HEK293 (cell line): ENCODE results near the gene PMEL.

ENCODE experiments used
- CTCF ChIA-PET: fragments of 350-600 bp; formaldehyde crosslinking; extraction: SDS; loops from one replicate; lab custom pipeline; 2021; ENCODE audit warnings: antibody characterized with exemption; lab: Yijun Ruan, JAX
- POLR2A ChIA-PET: fragments of 300-600 bp; formaldehyde crosslinking; extraction: SDS; loops from one replicate; lab custom pipeline; 2020; ENCODE audit warnings: antibody characterized with exemption, inconsistent platforms; lab: Yijun Ruan, JAX
- H3K27ac ChIP-seq: fragments of 200-500 bp; sonication (Bioruptor generic); 2 replicates; pipeline ENCODE4 v1.5.1; 2014; ENCODE audit warnings: low read depth, low read length, control low read depth, inconsistent platforms; ENCODE audit errors: extremely low read depth
- H3K36me3 ChIP-seq, 2 experiments: fragments of 200-500 bp in 1 of 2; sonication (Bioruptor generic) in 1 of 2; 1 replicate in 1 of 2; 2 replicates in 1 of 2; pipeline ENCODE4 v1.5.1; 2014 to 2017; ENCODE audit warnings: inconsistent platforms in 2 of 2, low read length in 2 of 2; ENCODE audit not compliant: control insufficient read depth in 2 of 2, insufficient read depth in 1 of 2
- H3K4me1 ChIP-seq: fragments of 200-500 bp; sonication (Bioruptor generic); 2 replicates; pipeline ENCODE4 v1.5.1; 2014; ENCODE audit warnings: mild to moderate bottlenecking, low read length, inconsistent platforms; ENCODE audit not compliant: control insufficient read depth, insufficient read depth
- H3K4me3 ChIP-seq: 2 replicates; pipeline ENCODE4 v1.5.1; 2011; ENCODE audit warnings: low read depth, mild to moderate bottlenecking, control low read depth, low read length, moderate library complexity
- H3K9me3 ChIP-seq: fragments of 200-500 bp; sonication (Bioruptor generic); 2 replicates; pipeline ENCODE4 v1.5.1; 2014; ENCODE audit warnings: low read depth, low read length, inconsistent platforms; ENCODE audit not compliant: control insufficient read depth, insufficient read depth
- BCL11A ChIP-seq: fragments of 450-650 bp; formaldehyde crosslinking; IDR thresholded peaks from 2 replicates; pipeline ENCODE4 v1.5.1; 2016; ENCODE audit warnings: low read depth, missing biosample characterization, missing genetic modification characterization
- GLIS2 ChIP-seq: fragments of 450-650 bp; formaldehyde crosslinking; IDR thresholded peaks from 2 replicates; pipeline ENCODE4 v1.5.1; 2016; ENCODE audit warnings: missing biosample characterization, missing genetic modification characterization
- HOXD13 ChIP-seq: sonication (generic); formaldehyde crosslinking; IDR thresholded peaks from 2 replicates; pipeline ENCODE4 v1.8.0; 2022; ENCODE audit warnings: missing genetic modification reagents, borderline replicate concordance
- OSR2 ChIP-seq: fragments of 450-650 bp; formaldehyde crosslinking; IDR thresholded peaks from 2 replicates; pipeline ENCODE4 v1.5.1; 2016; ENCODE audit warnings: missing biosample characterization, missing genetic modification characterization
- OVOL3 ChIP-seq: fragments of 450-650 bp; formaldehyde crosslinking; IDR thresholded peaks from 2 replicates; pipeline ENCODE4 v1.5.1; 2016; ENCODE audit warnings: missing biosample characterization, missing genetic modification characterization
- SP2 ChIP-seq: fragments of 450-650 bp; formaldehyde crosslinking; IDR thresholded peaks from 2 replicates; pipeline ENCODE4 v1.5.1; 2016; ENCODE audit warnings: missing biosample characterization, missing genetic modification characterization
- TRIM28 ChIP-seq: IDR thresholded peaks from 2 replicates; pipeline ENCODE4 v1.6.1; 2011; ENCODE audit warnings: low read length, control low read depth, borderline replicate concordance
- YY1 ChIP-seq: fragments of 450-650 bp; formaldehyde crosslinking; IDR thresholded peaks from 2 replicates; pipeline ENCODE4 v1.5.1; 2018; ENCODE audit warnings: missing biosample characterization, missing genetic modification characterization
- ZBTB17 ChIP-seq: fragments of 450-650 bp; formaldehyde crosslinking; IDR thresholded peaks from 2 replicates; pipeline ENCODE4 v1.5.1; 2016; ENCODE audit warnings: missing biosample characterization, missing genetic modification characterization
- ZEB2 ChIP-seq: fragments of 450-650 bp; formaldehyde crosslinking; IDR thresholded peaks from 2 replicates; pipeline ENCODE4 v1.5.1; 2016; ENCODE audit warnings: missing biosample characterization, missing genetic modification characterization
- ZNF133 ChIP-seq: fragments of 450-650 bp; formaldehyde crosslinking; IDR thresholded peaks from 2 replicates; pipeline ENCODE4 v1.5.1; 2016; ENCODE audit warnings: missing biosample characterization, missing genetic modification characterization
- ZNF2 ChIP-seq: fragments of 450-650 bp; formaldehyde crosslinking; IDR thresholded peaks from 2 replicates; pipeline ENCODE4 v1.5.1; 2016; ENCODE audit warnings: missing biosample characterization, missing genetic modification characterization
- ZNF366 ChIP-seq: fragments of 450-650 bp; formaldehyde crosslinking; conservative IDR thresholded peaks from 2 replicates; pipeline ENCODE4 v1.5.1; 2016; ENCODE audit warnings: missing biosample characterization, missing genetic modification characterization
- ZNF433 ChIP-seq: fragments of 450-650 bp; formaldehyde crosslinking; IDR thresholded peaks from 2 replicates; pipeline ENCODE4 v1.5.1; 2016; ENCODE audit warnings: missing biosample characterization, missing genetic modification characterization, low read depth
- ZNF48 ChIP-seq: fragments of 450-650 bp; formaldehyde crosslinking; IDR thresholded peaks from 2 replicates; pipeline ENCODE4 v1.5.1; 2016; ENCODE audit warnings: missing biosample characterization, missing genetic modification characterization
- ZNF501 ChIP-seq: fragments of 450-650 bp; formaldehyde crosslinking; IDR thresholded peaks from 2 replicates; pipeline ENCODE4 v1.5.1; 2016; ENCODE audit warnings: missing biosample characterization, missing genetic modification characterization
- ZNF600 ChIP-seq: fragments of 450-650 bp; formaldehyde crosslinking; IDR thresholded peaks from 2 replicates; pipeline ENCODE4 v1.5.1; 2016; ENCODE audit warnings: missing biosample characterization, missing genetic modification characterization
- ZNF629 ChIP-seq: fragments of 450-650 bp; formaldehyde crosslinking; IDR thresholded peaks from 2 replicates; pipeline ENCODE4 v1.5.1; 2017; ENCODE audit warnings: missing biosample characterization, missing genetic modification characterization
- ZNF654 ChIP-seq: fragments of 450-650 bp; formaldehyde crosslinking; IDR thresholded peaks from 2 replicates; pipeline ENCODE4 v1.5.1; 2016; ENCODE audit warnings: low read depth, missing biosample characterization, missing genetic modification characterization
- ZNF660 ChIP-seq: fragments of 450-650 bp; IDR thresholded peaks from 2 replicates; pipeline ENCODE4 v1.5.1; 2018; ENCODE audit warnings: missing biosample characterization, mild to moderate bottlenecking, missing genetic modification characterization
- ZNF670 ChIP-seq: fragments of 450-650 bp; formaldehyde crosslinking; IDR thresholded peaks from 2 replicates; pipeline ENCODE4 v1.5.1; 2016; ENCODE audit warnings: missing biosample characterization, missing genetic modification characterization, low read depth
- ZNF707 ChIP-seq: fragments of 450-650 bp; formaldehyde crosslinking; IDR thresholded peaks from 2 replicates; pipeline ENCODE4 v1.5.1; 2016; ENCODE audit warnings: missing biosample characterization, missing genetic modification characterization
- ZNF76 ChIP-seq: fragments of 450-650 bp; formaldehyde crosslinking; IDR thresholded peaks from 2 replicates; pipeline ENCODE4; 2016; ENCODE audit warnings: low read depth, missing biosample characterization, missing genetic modification characterization, borderline replicate concordance
- ZNF768 ChIP-seq: fragments of 450-650 bp; formaldehyde crosslinking; IDR thresholded peaks from 2 replicates; pipeline ENCODE4 v1.5.1; 2018; ENCODE audit warnings: missing biosample characterization, mild to moderate bottlenecking, missing genetic modification characterization
- TF ChIP-seq, protein P1 (sequence below): fragments of 450-650 bp; formaldehyde crosslinking; IDR thresholded peaks from 2 replicates; pipeline ENCODE4 v1.5.1; 2016; ENCODE audit warnings: missing biosample characterization, missing genetic modification characterization, borderline replicate concordance
- TF ChIP-seq, protein P2 (sequence below): fragments of 450-650 bp; formaldehyde crosslinking; conservative IDR thresholded peaks from 2 replicates; pipeline ENCODE4 v1.5.1; 2016; ENCODE audit warnings: low read depth, missing biosample characterization, missing genetic modification characterization
- TF ChIP-seq, protein P3 (sequence below): fragments of 450-650 bp; formaldehyde crosslinking; IDR thresholded peaks from 2 replicates; pipeline ENCODE4 v1.5.1; 2017; ENCODE audit warnings: missing biosample characterization, missing genetic modification characterization
- TF ChIP-seq, protein P4 (sequence below): fragments of 450-650 bp; formaldehyde crosslinking; IDR thresholded peaks from 2 replicates; pipeline ENCODE4 v1.5.1; 2016; ENCODE audit warnings: missing biosample characterization, missing genetic modification characterization

The PMEL gene

DNA sequence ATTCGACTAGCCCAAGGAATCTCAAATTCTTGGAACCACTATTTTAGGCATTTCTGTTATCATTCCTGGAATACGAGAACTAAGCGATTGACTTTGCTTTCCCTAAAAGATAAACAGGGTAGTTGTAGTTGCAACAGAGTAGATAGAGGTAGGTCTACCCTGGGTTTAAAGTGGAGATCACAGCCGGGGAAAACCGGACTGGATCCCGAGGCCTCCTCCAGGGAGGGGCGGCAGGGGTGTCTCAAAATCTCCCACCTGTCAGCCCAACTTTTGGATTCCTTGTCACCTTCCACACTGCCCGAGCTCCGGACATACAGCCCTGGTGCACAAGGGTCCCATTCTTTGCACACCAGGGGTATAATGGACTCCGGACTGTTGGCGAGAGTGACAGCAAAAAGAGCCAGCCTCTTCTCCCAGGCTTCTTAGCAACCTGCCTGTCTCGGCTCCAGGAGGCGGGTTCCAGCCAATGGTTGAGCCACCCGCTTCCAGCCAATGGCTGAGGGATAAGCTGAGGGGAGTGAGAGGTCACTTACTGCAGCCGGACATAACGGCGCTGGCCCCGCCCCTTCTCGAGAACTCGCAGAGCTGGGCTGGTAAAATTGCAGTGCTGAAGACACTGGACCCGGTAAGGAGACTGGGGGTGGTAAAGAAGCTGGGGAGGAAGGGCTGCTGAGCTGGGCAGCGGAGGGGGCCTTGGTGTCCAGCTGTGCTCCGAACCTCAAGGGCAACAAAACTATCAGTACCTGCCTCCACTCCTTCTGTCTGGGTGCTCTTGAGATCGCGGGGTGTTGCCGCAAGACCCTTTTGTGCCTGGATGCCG, 31.1 kb upstream of the PMEL start, which contains the start of gene SUOX (continued):
- TF ChIP-seq, protein P1, sequence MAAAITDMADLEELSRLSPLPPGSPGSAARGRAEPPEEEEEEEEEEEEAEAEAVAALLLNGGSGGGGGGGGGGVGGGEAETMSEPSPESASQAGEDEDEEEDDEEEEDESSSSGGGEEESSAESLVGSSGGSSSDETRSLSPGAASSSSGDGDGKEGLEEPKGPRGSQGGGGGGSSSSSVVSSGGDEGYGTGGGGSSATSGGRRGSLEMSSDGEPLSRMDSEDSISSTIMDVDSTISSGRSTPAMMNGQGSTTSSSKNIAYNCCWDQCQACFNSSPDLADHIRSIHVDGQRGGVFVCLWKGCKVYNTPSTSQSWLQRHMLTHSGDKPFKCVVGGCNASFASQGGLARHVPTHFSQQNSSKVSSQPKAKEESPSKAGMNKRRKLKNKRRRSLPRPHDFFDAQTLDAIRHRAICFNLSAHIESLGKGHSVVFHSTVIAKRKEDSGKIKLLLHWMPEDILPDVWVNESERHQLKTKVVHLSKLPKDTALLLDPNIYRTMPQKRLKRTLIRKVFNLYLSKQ (tag by site-specific recombination): no peak
- TF ChIP-seq TRIM28: peak; percentile 35; the same call in 1 of the 2 replicates
- 0 out of 2 replicates have a peak, but pooled peaks have one; percentile 8 for TF ChIP-seq ZNF76
- TF ChIP-seq ZNF133 (tag by site-specific recombination): no peak
- TF ChIP-seq YY1 (tag by site-specific recombination): peak; percentile 35; the same call in 1 of the 2 replicates
- 0 out of 2 replicates have a peak, but pooled peaks have one; percentile 63 for TF ChIP-seq ZNF501
- TF ChIP-seq BCL11A (tag by site-specific recombination): peak; percentile 70
- TF ChIP-seq OVOL3 (tag by site-specific recombination): peak; percentile 97
- TF ChIP-seq, protein P2, sequence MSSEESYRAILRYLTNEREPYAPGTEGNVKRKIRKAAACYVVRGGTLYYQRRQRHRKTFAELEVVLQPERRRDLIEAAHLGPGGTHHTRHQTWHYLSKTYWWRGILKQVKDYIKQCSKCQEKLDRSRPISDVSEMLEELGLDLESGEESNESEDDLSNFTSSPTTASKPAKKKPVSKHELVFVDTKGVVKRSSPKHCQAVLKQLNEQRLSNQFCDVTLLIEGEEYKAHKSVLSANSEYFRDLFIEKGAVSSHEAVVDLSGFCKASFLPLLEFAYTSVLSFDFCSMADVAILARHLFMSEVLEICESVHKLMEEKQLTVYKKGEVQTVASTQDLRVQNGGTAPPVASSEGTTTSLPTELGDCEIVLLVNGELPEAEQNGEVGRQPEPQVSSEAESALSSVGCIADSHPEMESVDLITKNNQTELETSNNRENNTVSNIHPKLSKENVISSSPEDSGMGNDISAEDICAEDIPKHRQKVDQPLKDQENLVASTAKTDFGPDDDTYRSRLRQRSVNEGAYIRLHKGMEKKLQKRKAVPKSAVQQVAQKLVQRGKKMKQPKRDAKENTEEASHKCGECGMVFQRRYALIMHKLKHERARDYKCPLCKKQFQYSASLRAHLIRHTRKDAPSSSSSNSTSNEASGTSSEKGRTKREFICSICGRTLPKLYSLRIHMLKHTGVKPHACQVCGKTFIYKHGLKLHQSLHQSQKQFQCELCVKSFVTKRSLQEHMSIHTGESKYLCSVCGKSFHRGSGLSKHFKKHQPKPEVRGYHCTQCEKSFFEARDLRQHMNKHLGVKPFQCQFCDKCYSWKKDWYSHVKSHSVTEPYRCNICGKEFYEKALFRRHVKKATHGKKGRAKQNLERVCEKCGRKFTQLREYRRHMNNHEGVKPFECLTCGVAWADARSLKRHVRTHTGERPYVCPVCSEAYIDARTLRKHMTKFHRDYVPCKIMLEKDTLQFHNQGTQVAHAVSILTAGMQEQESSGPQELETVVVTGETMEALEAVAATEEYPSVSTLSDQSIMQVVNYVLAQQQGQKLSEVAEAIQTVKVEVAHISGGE (tag by site-specific recombination): peak; percentile 81
- TF ChIP-seq GLIS2: 0 out of 2 replicates have a peak, but pooled peaks have one; percentile 30
- peak; percentile 66; the same call in 1 of the 2 replicates for TF ChIP-seq ZNF600 (tag by site-specific recombination)
- peak; percentile 92 for TF ChIP-seq SP2 (tag by site-specific recombination)
- peak; percentile 18; the same call in 1 of the 2 replicates for TF ChIP-seq ZNF660
- TF ChIP-seq, all 188 proteins: peak for 26

DNA sequence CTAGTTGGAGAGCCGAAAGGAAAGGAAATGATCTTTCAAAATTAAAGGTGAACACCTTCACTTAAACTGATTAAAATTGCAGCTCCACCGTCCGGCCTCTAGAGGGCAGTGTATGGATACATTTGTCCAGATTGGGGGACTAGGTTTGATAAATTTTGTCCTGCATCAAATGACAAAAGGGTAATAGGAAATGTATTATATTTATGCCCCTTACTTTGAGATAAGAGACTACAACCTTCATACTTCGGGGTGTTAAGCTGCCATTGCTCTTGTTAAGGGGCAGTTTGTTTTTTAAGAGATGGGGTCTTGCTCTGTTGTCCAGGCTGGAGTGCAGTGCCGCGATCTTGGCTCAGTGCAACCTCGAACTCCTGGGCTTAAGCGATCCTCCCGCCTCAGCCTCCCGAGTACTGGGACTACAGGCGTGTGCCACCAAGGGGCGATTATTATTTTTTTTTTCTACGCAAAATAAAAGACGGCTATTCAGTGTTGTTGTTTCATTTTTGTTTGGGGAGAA, 30.4 kb upstream of the PMEL start:
- H3K4me3 ChIP-seq: peak overlapping the region; percentile 53; the same call in 1 of the 2 replicates
- no peaks in the 10 kb centered on the region for H3K9me3 ChIP-seq
- CTCF ChIA-PET: interaction anchor here (0.6 to 4.8 kb wide), 38 partner anchors 10 to 488 kb away, joined by 3 to 46 read pairs (median 5); partner anchors contain the start of genes BLOC1S1, RAB5B, RPL41 and ZC3H10
- POLR2A ChIA-PET: interaction anchor here (0.5 to 3.3 kb wide), 21 partner anchors 8 to 257 kb away, joined by 3 to 48 read pairs (median 4); partner anchors contain the start of genes DNAJC14 and RAB5B
- no peaks in the 10 kb centered on the region; the same call in 1 of the 2 replicates for H3K4me1 ChIP-seq
- H3K36me3 ChIP-seq: peaks cover 24 to 41% of the 10 kb centered on the region in 2 experiments
- no peak overlapping the region for H3K27ac ChIP-seq
- TF ChIP-seq ZNF670 (tag by site-specific recombination) (no peak), ZNF48 (tag by site-specific recombination) (no peak), ZNF654 (tag by site-specific recombination) (peak; percentile 74), HOXD13 (CRISPR knock-in tag) (no peak), ZNF366 (tag by site-specific recombination) (no peak), ZNF433 (tag by site-specific recombination) (no peak), ZNF768 (peak; percentile 58; the same call in 1 of the 2 replicates), ZNF2 (tag by site-specific recombination) (peak; percentile 52; the same call in 1 of the 2 replicates), ZNF629 (tag by site-specific recombination) (0 out of 2 replicates have a peak, but pooled peaks have one; percentile 15), ZNF707 (tag by site-specific recombination) (no peak), OSR2 (no peak), ZEB2 (tag by site-specific recombination) (peak; percentile 25; the same call in 1 of the 2 replicates), ZBTB17 (tag by site-specific recombination) (peak; percentile 64; the same call in 1 of the 2 replicates)
- TF ChIP-seq, protein P3, sequence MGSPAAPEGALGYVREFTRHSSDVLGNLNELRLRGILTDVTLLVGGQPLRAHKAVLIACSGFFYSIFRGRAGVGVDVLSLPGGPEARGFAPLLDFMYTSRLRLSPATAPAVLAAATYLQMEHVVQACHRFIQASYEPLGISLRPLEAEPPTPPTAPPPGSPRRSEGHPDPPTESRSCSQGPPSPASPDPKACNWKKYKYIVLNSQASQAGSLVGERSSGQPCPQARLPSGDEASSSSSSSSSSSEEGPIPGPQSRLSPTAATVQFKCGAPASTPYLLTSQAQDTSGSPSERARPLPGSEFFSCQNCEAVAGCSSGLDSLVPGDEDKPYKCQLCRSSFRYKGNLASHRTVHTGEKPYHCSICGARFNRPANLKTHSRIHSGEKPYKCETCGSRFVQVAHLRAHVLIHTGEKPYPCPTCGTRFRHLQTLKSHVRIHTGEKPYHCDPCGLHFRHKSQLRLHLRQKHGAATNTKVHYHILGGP (tag by site-specific recombination): no peak
- TF ChIP-seq, protein P4, sequence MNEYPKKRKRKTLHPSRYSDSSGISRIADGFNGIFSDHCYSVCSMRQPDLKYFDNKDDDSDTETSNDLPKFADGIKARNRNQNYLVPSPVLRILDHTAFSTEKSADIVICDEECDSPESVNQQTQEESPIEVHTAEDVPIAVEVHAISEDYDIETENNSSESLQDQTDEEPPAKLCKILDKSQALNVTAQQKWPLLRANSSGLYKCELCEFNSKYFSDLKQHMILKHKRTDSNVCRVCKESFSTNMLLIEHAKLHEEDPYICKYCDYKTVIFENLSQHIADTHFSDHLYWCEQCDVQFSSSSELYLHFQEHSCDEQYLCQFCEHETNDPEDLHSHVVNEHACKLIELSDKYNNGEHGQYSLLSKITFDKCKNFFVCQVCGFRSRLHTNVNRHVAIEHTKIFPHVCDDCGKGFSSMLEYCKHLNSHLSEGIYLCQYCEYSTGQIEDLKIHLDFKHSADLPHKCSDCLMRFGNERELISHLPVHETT (tag by site-specific recombination): peak; percentile 44; the same call in 1 of the 2 replicates
